D721Med (cell line): ENCODE measurements around the gene SH3RF3.

Source experiments
- DNase-seq: peaks from one replicate; pipeline ENCODE4 v3.0.0; 2011; ENCODE audit warnings: low spot score; ENCODE audit not compliant: insufficient read length
- FAIRE-seq: peaks from 2 replicates; lab custom pipeline; 2011; peaks lifted over from hg19 to GRCh38; lab: Jason Lieb, UNC
- CTCF ChIP-seq: IDR thresholded peaks from 2 replicates; pipeline ENCODE4 v1.5.1; 2012; ENCODE audit warnings: mild to moderate bottlenecking, control low read depth; ENCODE audit not compliant: insufficient read depth; ENCODE audit errors: missing control alignments

Gene SH3RF3

GRCh38 chr2:109342256-109342850, 213.3 kb downstream of the SH3RF3 start:
- TF ChIP-seq CTCF = no peak
- FAIRE-seq (no peak), DNase-seq (no peak)

- peak; percentile 70 for DNase-seq
- FAIRE-seq = no peak
These were observed 213.9 kb downstream of the SH3RF3 start for GRCh38 chr2:109342930-109343329.

GRCh38 chr2:109343460-109343859, 214.5 kb downstream of the SH3RF3 start:
- no peak for FAIRE-seq
- no peak for DNase-seq
- no peak for TF ChIP-seq CTCF

More at GRCh38 chr2:109342930-109343329, 213.9 kb downstream of the SH3RF3 start:
- no peak for TF ChIP-seq CTCF

GRCh38 chr2:109344270-109344805, 215.3 kb downstream of the SH3RF3 start:
- no peak for TF ChIP-seq CTCF
- FAIRE-seq = no peak
- no peak for DNase-seq

GRCh38 chr2:109345091-109345490, 216.1 kb downstream of the SH3RF3 start:
- no peak for DNase-seq
- FAIRE-seq = no peak
- no peak for TF ChIP-seq CTCF

- no peak for TF ChIP-seq CTCF
- no peak for DNase-seq
- no peak for FAIRE-seq
These were observed 216.9 kb downstream of the SH3RF3 start for GRCh38 chr2:109345653-109346480.

- no peak for FAIRE-seq
- DNase-seq = no peak
- no peak for TF ChIP-seq CTCF
These were observed 217.7 kb downstream of the SH3RF3 start for GRCh38 chr2:109346601-109347228.
